Measurements from ENCODE around the gene TMEM18.

TMEM18 gene

DNA sequence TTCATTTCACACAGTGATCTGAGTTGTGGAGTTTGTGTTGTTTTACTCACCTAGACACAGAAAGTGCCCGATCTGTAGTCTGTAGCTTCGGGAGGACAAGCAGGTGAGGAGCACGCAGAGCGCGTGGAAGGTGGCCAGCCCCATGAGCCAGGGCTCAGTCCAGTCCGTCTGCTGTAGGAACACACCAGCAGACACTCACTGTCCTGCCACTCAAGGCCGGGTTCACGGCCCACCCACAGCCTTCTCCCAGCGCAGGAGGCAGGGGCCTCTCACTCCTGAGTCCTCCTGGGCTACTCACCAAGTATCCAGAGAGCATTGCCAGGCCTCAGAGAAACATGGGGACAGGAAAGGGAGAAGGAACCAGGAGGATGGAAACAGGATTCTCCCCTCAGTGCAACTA lies 1.7 kb downstream of the TMEM18 start:
- Histone ChIP-seq H3K4me1 (ENCODE audit: control insufficient read depth, insufficient read depth, low read length) (no peaks in the 10 kb centered on the region; the same call in 1 of the 2 replicates), H3K36me3 (ENCODE audit: control insufficient read depth in 2 of 2, insufficient read depth in 1 of 2, low read length in 2 of 2) (peaks cover 0 to 40% of the 10 kb centered on the region in 2 experiments; a peak in 1 of 3 replicates), H3K9me3 (ENCODE audit: control insufficient read depth, insufficient read depth, low read depth, low read length) (no peaks in the 10 kb centered on the region), H3K27ac (ENCODE audit: extremely low read depth, low read depth, low read length) (no peak overlapping the region), H3K4me3 (ENCODE audit: low read depth, low read length) (no peak overlapping the region)
- ChIA-PET CTCF (interaction anchor here (0.7 kb wide), 1 partner anchor 351 kb away, joined by 3 read pairs; no protein-coding TSS in a partner anchor), POLR2A (no interaction called here)
- TF ChIP-seq SP7 (tag by site-specific recombination; IDR thresholded peaks at IDR 0.05) (no peak), ZNF341 (tag by site-specific recombination; IDR thresholded peaks at IDR 0.05; ENCODE audit: low read depth) (no peak), ZNF629 (tag by site-specific recombination; IDR thresholded peaks at IDR 0.05) (no peak), ZNF707 (tag by site-specific recombination; IDR thresholded peaks at IDR 0.05) (no peak), ZBTB8A (tag by site-specific recombination; IDR thresholded peaks at IDR 0.05) (no peak), YY2 (tag by site-specific recombination; IDR thresholded peaks at IDR 0.05) (no peak), ZNF366 (tag by site-specific recombination; conservative IDR thresholded peaks at IDR 0.05) (no peak), ZNF529 (tag by site-specific recombination; IDR thresholded peaks at IDR 0.05; ENCODE audit: insufficient replicate concordance) (no peak), ZNF624 (tag by site-specific recombination; IDR thresholded peaks at IDR 0.05) (no peak), ZXDB (tag by site-specific recombination; IDR thresholded peaks at IDR 0.05) (no peak), GLI2 (tag by site-specific recombination; IDR thresholded peaks at IDR 0.05; ENCODE audit: borderline replicate concordance, low read depth) (no peak), ZFP41 (tag by site-specific recombination; IDR thresholded peaks at IDR 0.05; ENCODE audit: borderline replicate concordance) (no peak), BCL11A (tag by site-specific recombination; IDR thresholded peaks at IDR 0.05; ENCODE audit: low read depth) (no peak), ZNF112 (tag by site-specific recombination; IDR thresholded peaks at IDR 0.05) (no peak), ZNF202 (tag by site-specific recombination; IDR thresholded peaks at IDR 0.05; ENCODE audit: borderline replicate concordance) (no peak)
- TF ChIP-seq, protein P1, sequence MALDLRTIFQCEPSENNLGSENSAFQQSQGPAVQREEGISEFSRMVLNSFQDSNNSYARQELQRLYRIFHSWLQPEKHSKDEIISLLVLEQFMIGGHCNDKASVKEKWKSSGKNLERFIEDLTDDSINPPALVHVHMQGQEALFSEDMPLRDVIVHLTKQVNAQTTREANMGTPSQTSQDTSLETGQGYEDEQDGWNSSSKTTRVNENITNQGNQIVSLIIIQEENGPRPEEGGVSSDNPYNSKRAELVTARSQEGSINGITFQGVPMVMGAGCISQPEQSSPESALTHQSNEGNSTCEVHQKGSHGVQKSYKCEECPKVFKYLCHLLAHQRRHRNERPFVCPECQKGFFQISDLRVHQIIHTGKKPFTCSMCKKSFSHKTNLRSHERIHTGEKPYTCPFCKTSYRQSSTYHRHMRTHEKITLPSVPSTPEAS (tag by site-specific recombination; IDR thresholded peaks at IDR 0.05) = no peak

GRCh38 chr2:675051-675450 lies 2.2 kb downstream of the TMEM18 start:
- Histone ChIP-seq H3K27ac (ENCODE audit: extremely low read depth, low read depth, low read length) (no peak overlapping the region), H3K9me3 (ENCODE audit: control insufficient read depth, insufficient read depth, low read depth, low read length) (no peaks in the 10 kb centered on the region), H3K36me3 (ENCODE audit: control insufficient read depth in 2 of 2, insufficient read depth in 1 of 2, low read length in 2 of 2) (peaks cover 0 to 44% of the 10 kb centered on the region in 2 experiments; a peak in 1 of 3 replicates), H3K4me3 (ENCODE audit: low read depth, low read length) (no peak overlapping the region), H3K4me1 (ENCODE audit: control insufficient read depth, insufficient read depth, low read length) (no peaks in the 10 kb centered on the region; the same call in 1 of the 2 replicates)
- CTCF ChIA-PET = interaction anchor here (0.7 kb wide), 1 partner anchor 351 kb away, joined by 3 read pairs; no protein-coding TSS in a partner anchor
- POLR2A ChIA-PET = no interaction called here
- TF ChIP-seq ZNF548 (tag by site-specific recombination; IDR thresholded peaks at IDR 0.05) (no peak), ATF2 (tag by site-specific recombination; IDR thresholded peaks at IDR 0.05; ENCODE audit: low read depth) (no peak), ZFP41 (tag by site-specific recombination; IDR thresholded peaks at IDR 0.05; ENCODE audit: borderline replicate concordance) (no peak), ZNF121 (tag by site-specific recombination; IDR thresholded peaks at IDR 0.05) (no peak), ZXDB (tag by site-specific recombination; IDR thresholded peaks at IDR 0.05) (no peak), ZNF791 (tag by site-specific recombination; IDR thresholded peaks at IDR 0.05) (no peak), ZNF639 (tag by site-specific recombination; IDR thresholded peaks at IDR 0.05) (no peak), ZSCAN18 (tag by site-specific recombination; IDR thresholded peaks at IDR 0.05) (no peak), ZNF843 (tag by site-specific recombination; IDR thresholded peaks at IDR 0.05) (no peak), ZNF112 (tag by site-specific recombination; IDR thresholded peaks at IDR 0.05) (no peak), ZNF146 (tag by site-specific recombination; IDR thresholded peaks at IDR 0.05) (no peak), ZSCAN30 (tag by site-specific recombination; IDR thresholded peaks at IDR 0.05) (no peak)
- TF ChIP-seq, protein P2, sequence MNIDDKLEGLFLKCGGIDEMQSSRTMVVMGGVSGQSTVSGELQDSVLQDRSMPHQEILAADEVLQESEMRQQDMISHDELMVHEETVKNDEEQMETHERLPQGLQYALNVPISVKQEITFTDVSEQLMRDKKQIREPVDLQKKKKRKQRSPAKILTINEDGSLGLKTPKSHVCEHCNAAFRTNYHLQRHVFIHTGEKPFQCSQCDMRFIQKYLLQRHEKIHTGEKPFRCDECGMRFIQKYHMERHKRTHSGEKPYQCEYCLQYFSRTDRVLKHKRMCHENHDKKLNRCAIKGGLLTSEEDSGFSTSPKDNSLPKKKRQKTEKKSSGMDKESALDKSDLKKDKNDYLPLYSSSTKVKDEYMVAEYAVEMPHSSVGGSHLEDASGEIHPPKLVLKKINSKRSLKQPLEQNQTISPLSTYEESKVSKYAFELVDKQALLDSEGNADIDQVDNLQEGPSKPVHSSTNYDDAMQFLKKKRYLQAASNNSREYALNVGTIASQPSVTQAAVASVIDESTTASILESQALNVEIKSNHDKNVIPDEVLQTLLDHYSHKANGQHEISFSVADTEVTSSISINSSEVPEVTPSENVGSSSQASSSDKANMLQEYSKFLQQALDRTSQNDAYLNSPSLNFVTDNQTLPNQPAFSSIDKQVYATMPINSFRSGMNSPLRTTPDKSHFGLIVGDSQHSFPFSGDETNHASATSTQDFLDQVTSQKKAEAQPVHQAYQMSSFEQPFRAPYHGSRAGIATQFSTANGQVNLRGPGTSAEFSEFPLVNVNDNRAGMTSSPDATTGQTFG (tag by site-specific recombination; IDR thresholded peaks at IDR 0.05; ENCODE audit: borderline replicate concordance) = no peak
- TF ChIP-seq, protein P3, sequence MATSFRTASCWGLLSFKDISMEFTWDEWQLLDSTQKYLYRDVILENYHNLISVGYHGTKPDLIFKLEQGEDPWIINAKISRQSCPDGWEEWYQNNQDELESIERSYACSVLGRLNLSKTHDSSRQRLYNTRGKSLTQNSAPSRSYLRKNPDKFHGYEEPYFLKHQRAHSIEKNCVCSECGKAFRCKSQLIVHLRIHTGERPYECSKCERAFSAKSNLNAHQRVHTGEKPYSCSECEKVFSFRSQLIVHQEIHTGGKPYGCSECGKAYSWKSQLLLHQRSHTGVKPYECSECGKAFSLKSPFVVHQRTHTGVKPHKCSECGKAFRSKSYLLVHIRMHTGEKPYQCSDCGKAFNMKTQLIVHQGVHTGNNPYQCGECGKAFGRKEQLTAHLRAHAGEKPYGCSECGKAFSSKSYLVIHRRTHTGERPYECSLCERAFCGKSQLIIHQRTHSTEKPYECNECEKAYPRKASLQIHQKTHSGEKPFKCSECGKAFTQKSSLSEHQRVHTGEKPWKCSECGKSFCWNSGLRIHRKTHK (tag by site-specific recombination; IDR thresholded peaks at IDR 0.05) = no peak

All from HEK293 (cell line).